ENCODE results near the gene TCHP. TPM values are rescaled to one million over a fixed set of nuclear protein-coding genes. Genes with fewer than 3 reads are reported as not detected.

Gene TCHP
- total RNA-seq, 1 donor from 2014 or later = 8.6 TPM

- no peak for TF ChIP-seq EZH2 (IDR thresholded peaks at IDR 0.05; ENCODE audit: insufficient read depth, low read length)
- TF ChIP-seq CTCF (IDR thresholded peaks at IDR 0.05; ENCODE audit: insufficient read depth, low read depth, low read length) = no peak
- Histone ChIP-seq H3K4me3 (ENCODE audit: insufficient read depth, low read depth, low read length) (no peak overlapping the region), H3K9me3 (ENCODE audit: insufficient read depth, low read depth, low read length) (no peaks in the 10 kb centered on the region), H3K27ac (ENCODE audit: low read depth, low read length) (no peak overlapping the region), H3K27me3 (ENCODE audit: insufficient read depth, low read length) (no peaks in the 10 kb centered on the region), H3K9ac (ENCODE audit: low read length) (no peak overlapping the region), H3K4me2 (ENCODE audit: low read length) (no peak overlapping the region), H3K4me1 (ENCODE audit: insufficient read depth, low read length) (peaks cover 2% of the 10 kb centered on the region), H2AFZ (ENCODE audit: low read depth, low read length) (no peak overlapping the region), H4K20me1 (ENCODE audit: insufficient read depth, low read length) (no peaks in the 10 kb centered on the region), H3K79me2 (ENCODE audit: insufficient read depth, low read length) (no peaks in the 10 kb centered on the region), H3K36me3 (ENCODE audit: insufficient read depth, low read length) (peaks cover 32% of the 10 kb centered on the region)
- no peaks in the 10 kb centered on the region for H3K27me3 Mint-ChIP-seq (ENCODE audit: low read depth, unreplicated experiment)
- peaks cover 11% of the 10 kb centered on the region for H3K36me3 Mint-ChIP-seq (ENCODE audit: low read depth, unreplicated experiment)
- no peak overlapping the region for H3K27ac Mint-ChIP-seq (ENCODE audit: unreplicated experiment)
- H3K9me3 Mint-ChIP-seq (ENCODE audit: unreplicated experiment) = no peaks in the 10 kb centered on the region
- no peaks in the 10 kb centered on the region for H3K4me1 Mint-ChIP-seq (ENCODE audit: low read depth, unreplicated experiment)
- H3K4me3 Mint-ChIP-seq (ENCODE audit: unreplicated experiment) = no peak overlapping the region
- FAIRE-seq (no peak), DNase-seq (ENCODE audit: low read depth) (no peak)
Measured at GRCh38 chr12:109966546-109966945, 66.5 kb downstream of the TCHP start.

- Histone ChIP-seq H3K9ac (ENCODE audit: low read length) (no peak overlapping the region), H3K36me3 (ENCODE audit: insufficient read depth, low read length) (peaks cover 32% of the 10 kb centered on the region), H2AFZ (ENCODE audit: low read depth, low read length) (no peak overlapping the region), H3K9me3 (ENCODE audit: insufficient read depth, low read depth, low read length) (no peaks in the 10 kb centered on the region), H3K27me3 (ENCODE audit: insufficient read depth, low read length) (no peaks in the 10 kb centered on the region), H3K4me3 (ENCODE audit: insufficient read depth, low read depth, low read length) (no peak overlapping the region), H3K27ac (ENCODE audit: low read depth, low read length) (no peak overlapping the region), H3K4me2 (ENCODE audit: low read length) (no peak overlapping the region), H4K20me1 (ENCODE audit: insufficient read depth, low read length) (no peaks in the 10 kb centered on the region), H3K4me1 (ENCODE audit: insufficient read depth, low read length) (no peaks in the 10 kb centered on the region), H3K79me2 (ENCODE audit: insufficient read depth, low read length) (no peaks in the 10 kb centered on the region)
- Mint-ChIP-seq H3K27me3 (ENCODE audit: low read depth, unreplicated experiment) (no peaks in the 10 kb centered on the region), H3K36me3 (ENCODE audit: low read depth, unreplicated experiment) (peaks cover 13% of the 10 kb centered on the region), H3K4me1 (ENCODE audit: low read depth, unreplicated experiment) (no peaks in the 10 kb centered on the region), H3K9me3 (ENCODE audit: unreplicated experiment) (no peaks in the 10 kb centered on the region), H3K4me3 (ENCODE audit: unreplicated experiment) (no peak overlapping the region), H3K27ac (ENCODE audit: unreplicated experiment) (no peak overlapping the region)
- TF ChIP-seq EZH2 (IDR thresholded peaks at IDR 0.05; ENCODE audit: insufficient read depth, low read length) = no peak
- TF ChIP-seq CTCF (IDR thresholded peaks at IDR 0.05; ENCODE audit: insufficient read depth, low read depth, low read length) = no peak
- DNase-seq (ENCODE audit: low read depth) = no peak
- FAIRE-seq = no peak
Measured at GRCh38 chr12:109967383-109968031, 67.4 kb downstream of the TCHP start.

Other genes with a start within 250 kb of the TCHP start
- gene FAM222A, start 186.4 kb upstream of the TCHP start, total RNA-seq = 1.2 and 1.4 TPM in 2 replicates
- 0.75 and 0.84 TPM in 2 replicates for gene TRPV4, start 66.9 kb upstream of the TCHP start, total RNA-seq
- gene GLTP, start 19.7 kb upstream of the TCHP start, total RNA-seq = 23.5 and 27.1 TPM in 2 replicates
- gene GIT2, start 96.1 kb downstream of the TCHP start, total RNA-seq = 32.7 and 33.4 TPM in 2 replicates
- gene ANKRD13A, start 99.2 kb downstream of the TCHP start, total RNA-seq = 22.5 and 23.9 TPM in 2 replicates
- 11.5 and 13.0 TPM in 2 replicates for gene C12orf76, start 148.2 kb downstream of the TCHP start, total RNA-seq
- gene IFT81, start 224.1 kb downstream of the TCHP start, total RNA-seq = 12.3 and 12.5 TPM in 2 replicates

Measured in astrocyte (in vitro differentiated cells and primary cell).